HFFc6 (cell line): Measurements from ENCODE around the gene TBC1D3B. TPM values are rescaled to one million over a fixed set of nuclear protein-coding genes. Genes with fewer than 3 reads are reported as not detected.

Experiments used
- DNase-seq: peaks from one replicate; pipeline ENCODE4 v3.0.0-alpha.2; 2018
- H3K27ac Mint-ChIP-seq: 2 replicates; pipeline ENCODE4 v1.8.0; 2020; ENCODE audit warnings: mild to moderate bottlenecking, mixed read lengths
- H3K27me3 Mint-ChIP-seq: 2 replicates; pipeline ENCODE4 v1.8.0; 2021; ENCODE audit warnings: mild to moderate bottlenecking, moderate library complexity, mixed read lengths; ENCODE audit not compliant: insufficient read depth
- H3K36me3 Mint-ChIP-seq: 2 replicates; pipeline ENCODE4 v1.8.0; 2021; ENCODE audit warnings: low read depth, mixed read lengths
- H3K4me1 Mint-ChIP-seq: 2 replicates; pipeline ENCODE4 v1.8.0; 2020; ENCODE audit warnings: low read depth, mixed read lengths
- H3K4me3 Mint-ChIP-seq: 2 replicates; pipeline ENCODE4 v1.8.0; 2020; ENCODE audit warnings: mild to moderate bottlenecking, moderate library complexity, mixed read lengths
- H3K9me3 Mint-ChIP-seq: 2 replicates; pipeline ENCODE4 v1.8.0; 2020; ENCODE audit warnings: mild to moderate bottlenecking, mixed read lengths
- CTCF ChIP-seq: fragments of 200-600 bp; sonication (generic); IDR thresholded peaks from 2 replicates; pipeline ENCODE4 v1.5.0; 2021; ENCODE audit warnings: antibody characterized with exemption, mild to moderate bottlenecking
- total RNA-seq, 6 experiments: library from RNA; stranded (reverse); fragmentation: NEBNext Ultra II Directional; extraction: Animal tissue kit (Norgen Biotek cat#: 25700); gene quantifications; 2 replicates in 1 of 6; 3 replicates in 5 of 6; pipeline ENCODE4 v1.2.3, GENCODE V29; 2021

TBC1D3B gene
- total RNA-seq, 6 experiments from 2014 or later, result 0.54 to 1.3 (median 0.80) TPM

- Mint-ChIP-seq H3K4me3 (no peak overlapping the region), H3K36me3 (no peaks in the 10 kb centered on the region), H3K4me1 (peaks cover 12% of the 10 kb centered on the region), H3K27me3 (no peaks in the 10 kb centered on the region; the same call in 1 of the 2 replicates), H3K9me3 (no peaks in the 10 kb centered on the region), H3K27ac (no peak overlapping the region)
- DNase-seq, result no peak
- no peak for TF ChIP-seq CTCF
Observed at GRCh38 chr17:36144981-36145729, 31.3 kb downstream of the TBC1D3B start.

GRCh38 chr17:36144014-36144413 is 32.4 kb downstream of the TBC1D3B start:
- no peak overlapping the region for H3K27ac Mint-ChIP-seq
- no peak overlapping the region for H3K4me3 Mint-ChIP-seq
- H3K36me3 Mint-ChIP-seq, result no peaks in the 10 kb centered on the region
- no peak for DNase-seq
- H3K27me3 Mint-ChIP-seq, result no peaks in the 10 kb centered on the region; the same call in 1 of the 2 replicates
- H3K9me3 Mint-ChIP-seq, result no peaks in the 10 kb centered on the region
- peaks cover 4% of the 10 kb centered on the region for H3K4me1 Mint-ChIP-seq
- TF ChIP-seq CTCF, result no peak

- Mint-ChIP-seq H3K36me3 (no peaks in the 10 kb centered on the region), H3K4me1 (no peaks in the 10 kb centered on the region), H3K4me3 (no peak overlapping the region), H3K27me3 (peaks cover 1% of the 10 kb centered on the region; the same call in 1 of the 2 replicates), H3K27ac (no peak overlapping the region), H3K9me3 (no peaks in the 10 kb centered on the region)
- no peak for DNase-seq
- no peak for TF ChIP-seq CTCF
Observed at GRCh38 chr17:36142806-36143205, 33.6 kb downstream of the TBC1D3B start.

- Mint-ChIP-seq H3K36me3 (no peaks in the 10 kb centered on the region), H3K27me3 (peaks cover 1% of the 10 kb centered on the region; the same call in 1 of the 2 replicates), H3K27ac (no peak overlapping the region), H3K4me3 (no peak overlapping the region), H3K4me1 (no peaks in the 10 kb centered on the region), H3K9me3 (no peaks in the 10 kb centered on the region)
- no peak for DNase-seq
- TF ChIP-seq CTCF, result no peak
Observed at GRCh38 chr17:36142235-36142634, 34.2 kb downstream of the TBC1D3B start.

GRCh38 chr17:36136439-36136838 is 40.0 kb downstream of the TBC1D3B start:
- DNase-seq, result no peak
- Mint-ChIP-seq H3K4me3 (no peak overlapping the region), H3K27ac (no peak overlapping the region), H3K4me1 (no peaks in the 10 kb centered on the region), H3K27me3 (peaks cover 1% of the 10 kb centered on the region; the same call in 1 of the 2 replicates), H3K9me3 (no peaks in the 10 kb centered on the region), H3K36me3 (no peaks in the 10 kb centered on the region)
- TF ChIP-seq CTCF, result no peak
